ENCODE data around the gene HDAC2.

DNA sequence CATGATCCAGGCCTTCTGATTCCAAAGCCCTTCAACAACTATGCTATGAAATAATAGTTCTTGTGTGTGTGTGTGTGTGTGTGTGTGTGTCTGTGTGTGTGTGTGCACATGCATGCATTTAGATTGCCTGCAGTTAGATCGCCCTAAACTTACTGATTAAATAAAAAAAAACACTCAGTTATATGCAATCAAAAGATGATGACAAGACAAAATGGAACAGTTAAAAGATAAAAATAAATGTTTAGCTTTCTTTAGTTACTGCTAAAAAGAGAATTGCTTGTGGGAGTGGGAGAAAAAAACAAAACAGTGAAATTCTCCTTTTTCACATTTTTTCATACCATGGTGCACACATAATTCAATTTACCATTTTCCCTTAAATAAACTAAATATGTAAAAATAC, 84.4 kb downstream of the HDAC2 start:
- TF ChIP-seq POLR2A (IDR thresholded peaks at IDR 0.05): no peak
- TF ChIP-seq, protein P1, sequence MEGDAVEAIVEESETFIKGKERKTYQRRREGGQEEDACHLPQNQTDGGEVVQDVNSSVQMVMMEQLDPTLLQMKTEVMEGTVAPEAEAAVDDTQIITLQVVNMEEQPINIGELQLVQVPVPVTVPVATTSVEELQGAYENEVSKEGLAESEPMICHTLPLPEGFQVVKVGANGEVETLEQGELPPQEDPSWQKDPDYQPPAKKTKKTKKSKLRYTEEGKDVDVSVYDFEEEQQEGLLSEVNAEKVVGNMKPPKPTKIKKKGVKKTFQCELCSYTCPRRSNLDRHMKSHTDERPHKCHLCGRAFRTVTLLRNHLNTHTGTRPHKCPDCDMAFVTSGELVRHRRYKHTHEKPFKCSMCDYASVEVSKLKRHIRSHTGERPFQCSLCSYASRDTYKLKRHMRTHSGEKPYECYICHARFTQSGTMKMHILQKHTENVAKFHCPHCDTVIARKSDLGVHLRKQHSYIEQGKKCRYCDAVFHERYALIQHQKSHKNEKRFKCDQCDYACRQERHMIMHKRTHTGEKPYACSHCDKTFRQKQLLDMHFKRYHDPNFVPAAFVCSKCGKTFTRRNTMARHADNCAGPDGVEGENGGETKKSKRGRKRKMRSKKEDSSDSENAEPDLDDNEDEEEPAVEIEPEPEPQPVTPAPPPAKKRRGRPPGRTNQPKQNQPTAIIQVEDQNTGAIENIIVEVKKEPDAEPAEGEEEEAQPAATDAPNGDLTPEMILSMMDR (IDR thresholded peaks at IDR 0.05): no peak

All from adrenal gland (tissue), 5 donors.